DND-41 (cell line): ENCODE results near the gene MAP3K9.
"Not testable (repeated sequence)": the region's sequence is repeated elsewhere in the genome, so short reads cannot be mapped to it uniquely, and the experiment has no call there.

Experiments used
- ATAC-seq: fragments of 200-7000 bp; cut with Tn5 transposase; 3 replicates; pipeline ENCODE4 v1.9.1; 2021; ENCODE audit warnings: low read depth; ENCODE audit not compliant: insufficient read depth
- DNase-seq: peaks from one replicate; pipeline ENCODE4 v3.0.0-alpha.2; 2020
- H2AFZ ChIP-seq: 2 replicates; pipeline ENCODE4 v1.6.0; 2012; ENCODE audit warnings: low read depth, low read length
- H3K27ac ChIP-seq: 2 replicates; pipeline ENCODE4 v1.5.1; 2012; ENCODE audit warnings: low read length, inconsistent platforms
- H3K27me3 ChIP-seq: fragments of 200-600 bp; sonication (generic); 2 replicates; pipeline ENCODE4 v1.6.0; 2012; ENCODE audit warnings: low read length, mild to moderate bottlenecking, inconsistent platforms; ENCODE audit not compliant: insufficient read depth, poor library complexity
- H3K36me3 ChIP-seq: 2 replicates; pipeline ENCODE4 v1.5.1; 2012; ENCODE audit warnings: low read length, inconsistent platforms; ENCODE audit not compliant: insufficient read depth
- H3K4me1 ChIP-seq: 2 replicates; pipeline ENCODE4 v1.5.1; 2012; ENCODE audit warnings: mild to moderate bottlenecking, low read length; ENCODE audit not compliant: insufficient read depth
- H3K4me2 ChIP-seq: 2 replicates; pipeline ENCODE4 v1.6.0; 2012; ENCODE audit warnings: mild to moderate bottlenecking, moderate library complexity, low read length, inconsistent platforms; ENCODE audit not compliant: insufficient read depth
- H3K4me3 ChIP-seq, 2 experiments: fragments of 200-600 bp in 1 of 2; shearing (Covaris generic) in 1 of 2; 2 replicates each; pipeline ENCODE4 v1.5.1; 2012 to 2016; ENCODE audit warnings: inconsistent platforms in 2 of 2, low read length in 2 of 2, mild to moderate bottlenecking in 2 of 2, low read depth in 1 of 2, moderate library complexity in 1 of 2
- H3K79me2 ChIP-seq: 2 replicates; pipeline ENCODE4 v1.6.0; 2012; ENCODE audit warnings: low read length, inconsistent platforms; ENCODE audit not compliant: insufficient read depth
- H3K9ac ChIP-seq: 2 replicates; pipeline ENCODE4 v1.6.0; 2012; ENCODE audit warnings: low read depth, mild to moderate bottlenecking, inconsistent platforms, low read length, moderate library complexity
- H3K9me3 ChIP-seq: 2 replicates; pipeline ENCODE4 v1.5.1; 2012; ENCODE audit warnings: low read length, moderate library complexity, mild to moderate bottlenecking, inconsistent platforms; ENCODE audit not compliant: insufficient read depth, severe bottlenecking
- H4K20me1 ChIP-seq: 2 replicates; pipeline ENCODE4 v1.6.0; 2012; ENCODE audit warnings: low read length; ENCODE audit not compliant: insufficient read depth
- EZH2 ChIP-seq: IDR thresholded peaks from 3 replicates; pipeline ENCODE4 v1.6.1; 2012; ENCODE audit warnings: borderline replicate concordance, low read depth, mild to moderate bottlenecking, moderate library complexity, low read length, inconsistent platforms; ENCODE audit not compliant: severe bottlenecking
- TF ChIP-seq, protein P1 (sequence below): IDR thresholded peaks from 2 replicates; pipeline ENCODE4 v1.5.1; 2012; ENCODE audit warnings: borderline replicate concordance, low read length, moderate library complexity, mild to moderate bottlenecking; ENCODE audit not compliant: poor library complexity, severe bottlenecking; ENCODE audit errors: extremely low read depth

The MAP3K9 gene

DNA sequence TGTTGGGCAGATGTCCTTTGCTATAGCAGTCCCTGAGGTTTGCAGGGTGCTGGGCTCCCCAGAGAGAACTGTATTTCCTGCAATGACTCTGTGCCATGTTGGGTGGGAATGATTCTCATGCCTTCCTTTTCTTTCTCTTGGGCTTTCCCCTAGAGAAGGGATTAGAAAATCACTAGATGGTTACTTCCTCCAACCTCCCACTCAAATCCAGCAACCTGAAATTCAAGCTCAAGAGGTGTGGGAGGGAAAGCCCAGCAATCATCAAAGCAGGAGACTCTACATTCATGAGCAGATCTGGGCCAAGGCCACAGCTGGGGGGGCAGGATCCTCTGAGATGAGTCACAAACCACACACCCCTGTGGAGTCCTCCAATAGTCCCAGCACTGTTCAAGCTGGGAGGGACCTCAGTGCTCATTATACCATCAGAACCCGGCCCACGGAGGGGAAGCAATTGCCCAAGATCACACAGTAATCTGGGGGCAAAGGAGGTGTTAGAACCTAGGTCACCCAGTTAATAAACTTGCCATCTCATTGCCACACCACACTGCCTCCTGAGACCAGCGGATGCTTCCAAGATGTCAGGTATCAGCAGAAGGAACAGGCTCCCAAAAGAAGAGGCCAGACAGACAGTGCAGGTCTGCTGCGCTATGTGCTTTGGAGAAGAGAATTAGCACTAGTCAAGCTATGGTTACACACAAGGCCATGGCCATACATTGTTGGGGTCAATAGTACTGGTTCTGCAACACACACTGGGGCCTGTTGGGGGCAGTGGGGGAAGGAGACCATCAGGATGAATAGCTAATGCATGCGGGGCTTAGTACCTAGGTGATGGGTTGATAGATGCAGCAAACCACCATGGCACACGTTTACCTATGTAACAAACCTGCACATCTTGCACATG, 101.9 kb downstream of the MAP3K9 start:
- ATAC-seq (peak; percentile 73), DNase-seq (peak; percentile 24)
- Histone ChIP-seq H3K79me2 (no peaks in the 10 kb centered on the region), H3K9me3 (no peaks in the 10 kb centered on the region), H3K36me3 (no peaks in the 10 kb centered on the region), H3K27me3 (peaks cover 8% of the 10 kb centered on the region), H4K20me1 (no peaks in the 10 kb centered on the region), H3K4me1 (no peaks in the 10 kb centered on the region), H2AFZ (no peak overlapping the region), H3K4me2 (no peak overlapping the region), H3K4me3 (no peak overlapping the region), H3K9ac (no peak overlapping the region), H3K27ac (no peak overlapping the region)
- TF ChIP-seq EZH2 = no peak
- TF ChIP-seq, protein P1, sequence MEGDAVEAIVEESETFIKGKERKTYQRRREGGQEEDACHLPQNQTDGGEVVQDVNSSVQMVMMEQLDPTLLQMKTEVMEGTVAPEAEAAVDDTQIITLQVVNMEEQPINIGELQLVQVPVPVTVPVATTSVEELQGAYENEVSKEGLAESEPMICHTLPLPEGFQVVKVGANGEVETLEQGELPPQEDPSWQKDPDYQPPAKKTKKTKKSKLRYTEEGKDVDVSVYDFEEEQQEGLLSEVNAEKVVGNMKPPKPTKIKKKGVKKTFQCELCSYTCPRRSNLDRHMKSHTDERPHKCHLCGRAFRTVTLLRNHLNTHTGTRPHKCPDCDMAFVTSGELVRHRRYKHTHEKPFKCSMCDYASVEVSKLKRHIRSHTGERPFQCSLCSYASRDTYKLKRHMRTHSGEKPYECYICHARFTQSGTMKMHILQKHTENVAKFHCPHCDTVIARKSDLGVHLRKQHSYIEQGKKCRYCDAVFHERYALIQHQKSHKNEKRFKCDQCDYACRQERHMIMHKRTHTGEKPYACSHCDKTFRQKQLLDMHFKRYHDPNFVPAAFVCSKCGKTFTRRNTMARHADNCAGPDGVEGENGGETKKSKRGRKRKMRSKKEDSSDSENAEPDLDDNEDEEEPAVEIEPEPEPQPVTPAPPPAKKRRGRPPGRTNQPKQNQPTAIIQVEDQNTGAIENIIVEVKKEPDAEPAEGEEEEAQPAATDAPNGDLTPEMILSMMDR = no peak

DNA sequence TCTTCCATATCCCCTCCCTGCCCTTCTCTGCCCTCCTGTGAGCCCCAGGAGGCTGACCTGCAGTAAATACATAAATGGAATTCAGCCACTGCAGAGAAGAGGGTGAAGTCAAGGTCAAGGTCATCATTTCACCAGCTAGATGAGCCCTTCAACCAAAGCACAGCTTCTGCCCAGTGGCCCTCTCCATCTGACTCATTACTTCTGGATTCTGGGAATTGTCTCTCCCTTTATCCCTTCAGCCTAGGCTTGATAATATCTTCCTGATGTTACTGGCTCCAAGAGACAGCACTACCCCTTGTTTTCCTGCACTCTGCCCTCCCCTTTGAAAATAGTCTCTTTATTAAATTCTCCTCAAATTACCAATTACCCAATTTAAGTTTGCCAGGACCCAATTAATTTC, 103.1 kb downstream of the MAP3K9 start:
- Histone ChIP-seq H4K20me1 (no peaks in the 10 kb centered on the region), H3K36me3 (no peaks in the 10 kb centered on the region), H3K9me3 (no peaks in the 10 kb centered on the region), H3K27me3 (peaks cover 8% of the 10 kb centered on the region), H3K79me2 (no peaks in the 10 kb centered on the region), H3K4me2 (no peak overlapping the region), H3K4me1 (no peaks in the 10 kb centered on the region), H3K27ac (no peak overlapping the region), H3K9ac (no peak overlapping the region), H3K4me3 (no peak overlapping the region), H2AFZ (no peak overlapping the region)
- TF ChIP-seq EZH2 = no peak
- TF ChIP-seq, protein P1 = no peak
- DNase-seq (no peak), ATAC-seq (no peak)

- DNase-seq (no peak), ATAC-seq (no peak)
Observed at GRCh38 chr14:70704960-70705359, 104.4 kb downstream of the MAP3K9 start.

GRCh38 chr14:70703621-70704168, 105.6 kb downstream of the MAP3K9 start:
- not testable (repeated sequence) for ATAC-seq, H3K79me2 ChIP-seq

More at GRCh38 chr14:70704960-70705359, 104.4 kb downstream of the MAP3K9 start:
- Histone ChIP-seq H3K4me1 (no peaks in the 10 kb centered on the region), H3K79me2 (no peaks in the 10 kb centered on the region), H3K36me3 (no peaks in the 10 kb centered on the region), H3K27ac (no peak overlapping the region), H3K4me3 (no peak overlapping the region), H3K9me3 (no peaks in the 10 kb centered on the region), H4K20me1 (no peaks in the 10 kb centered on the region), H2AFZ (no peak overlapping the region), H3K9ac (no peak overlapping the region), H3K4me2 (no peak overlapping the region), H3K27me3 (peaks cover 4% of the 10 kb centered on the region)
- no peak for TF ChIP-seq EZH2

More at GRCh38 chr14:70703621-70704168, 105.6 kb downstream of the MAP3K9 start:
- not testable (repeated sequence) for H3K27ac ChIP-seq, H3K4me3 ChIP-seq, H4K20me1 ChIP-seq, DNase-seq, H3K4me2 ChIP-seq, H3K9me3 ChIP-seq, H2AFZ ChIP-seq, H3K4me1 ChIP-seq, H3K36me3 ChIP-seq, H3K9ac ChIP-seq, H3K27me3 ChIP-seq
